ENCODE results near the gene MINK1. TPM values are rescaled to one million over a fixed set of nuclear protein-coding genes. Genes with fewer than 3 reads are reported as not detected.

Gene MINK1
- total RNA-seq, 2 donors from 2014 or later, result 74.4 to 82.7 TPM

DNA sequence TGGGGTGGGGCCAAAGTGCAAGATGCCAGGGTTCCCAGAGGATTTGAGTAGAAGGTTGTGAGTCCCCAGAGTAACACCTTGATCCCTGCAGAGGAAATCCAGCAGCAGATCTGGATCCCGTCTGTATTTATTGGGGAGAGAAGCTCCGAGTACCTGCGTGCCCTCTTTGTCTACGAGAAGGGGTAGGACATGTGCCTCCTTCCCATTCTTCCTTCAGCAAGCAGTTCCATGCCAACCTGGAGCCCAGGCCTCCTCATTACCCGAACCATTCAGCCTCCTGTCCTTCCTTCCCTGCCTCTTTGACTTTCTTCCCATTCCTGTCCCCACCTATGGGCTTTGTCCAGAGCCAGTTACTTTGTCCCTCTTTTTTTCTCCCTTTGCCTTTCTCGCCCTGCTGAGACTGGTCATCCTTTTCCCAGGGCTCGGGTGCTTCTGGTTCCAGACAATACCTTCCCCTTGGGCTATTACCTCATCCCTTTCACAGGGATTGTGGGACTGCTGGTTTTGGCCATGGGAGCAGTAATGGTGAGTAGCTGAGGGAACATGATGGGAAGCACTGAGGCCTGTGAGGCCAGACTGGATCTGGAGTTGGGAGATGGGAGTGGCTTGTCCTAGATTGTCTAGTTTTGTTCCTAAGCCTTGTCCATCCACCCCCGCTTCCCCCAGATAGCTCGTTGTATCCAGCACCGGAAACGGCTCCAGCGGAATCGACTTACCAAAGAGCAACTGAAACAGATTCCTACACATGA is 109.8 kb downstream of the MINK1 start:
- no peaks in the 10 kb centered on the region for H3K9me3 Mint-ChIP-seq
- no peak for ATAC-seq (replicated peaks in 1 of 2)
- peaks cover 41 to 59% of the 10 kb centered on the region in 2 donors for H3K36me3 Mint-ChIP-seq (ENCODE audit: insufficient read depth in 2 of 2)
- H3K4me1 Mint-ChIP-seq (ENCODE audit: low read depth), result peaks cover 73% of the 10 kb centered on the region
- DNase-seq, result no peak
- peak overlapping the region; percentile 93 to 98 for H3K4me3 Mint-ChIP-seq
- peak overlapping the region; percentile 26 for H3K27ac Mint-ChIP-seq
- H3K27me3 Mint-ChIP-seq (ENCODE audit: low read depth), result no peaks in the 10 kb centered on the region

GRCh38 chr17:4944163-4944553 is 111.0 kb downstream of the MINK1 start:
- Mint-ChIP-seq H3K36me3 (ENCODE audit: insufficient read depth in 2 of 2) (peaks cover 39 to 59% of the 10 kb centered on the region in 2 donors), H3K9me3 (no peaks in the 10 kb centered on the region), H3K4me1 (ENCODE audit: low read depth) (peaks cover 62% of the 10 kb centered on the region), H3K27ac (peak overlapping the region; percentile 94), H3K27me3 (ENCODE audit: low read depth) (no peaks in the 10 kb centered on the region), H3K4me3 (peak overlapping the region; percentile 93 to 98)
- ATAC-seq (replicated peaks in 1 of 2), result peak; percentile 12
- peak; percentile 66 to 73 for DNase-seq

GRCh38 chr17:4944554-4945175 is 111.5 kb downstream of the MINK1 start:
- no peak for ATAC-seq (replicated peaks in 1 of 2)

DNA sequence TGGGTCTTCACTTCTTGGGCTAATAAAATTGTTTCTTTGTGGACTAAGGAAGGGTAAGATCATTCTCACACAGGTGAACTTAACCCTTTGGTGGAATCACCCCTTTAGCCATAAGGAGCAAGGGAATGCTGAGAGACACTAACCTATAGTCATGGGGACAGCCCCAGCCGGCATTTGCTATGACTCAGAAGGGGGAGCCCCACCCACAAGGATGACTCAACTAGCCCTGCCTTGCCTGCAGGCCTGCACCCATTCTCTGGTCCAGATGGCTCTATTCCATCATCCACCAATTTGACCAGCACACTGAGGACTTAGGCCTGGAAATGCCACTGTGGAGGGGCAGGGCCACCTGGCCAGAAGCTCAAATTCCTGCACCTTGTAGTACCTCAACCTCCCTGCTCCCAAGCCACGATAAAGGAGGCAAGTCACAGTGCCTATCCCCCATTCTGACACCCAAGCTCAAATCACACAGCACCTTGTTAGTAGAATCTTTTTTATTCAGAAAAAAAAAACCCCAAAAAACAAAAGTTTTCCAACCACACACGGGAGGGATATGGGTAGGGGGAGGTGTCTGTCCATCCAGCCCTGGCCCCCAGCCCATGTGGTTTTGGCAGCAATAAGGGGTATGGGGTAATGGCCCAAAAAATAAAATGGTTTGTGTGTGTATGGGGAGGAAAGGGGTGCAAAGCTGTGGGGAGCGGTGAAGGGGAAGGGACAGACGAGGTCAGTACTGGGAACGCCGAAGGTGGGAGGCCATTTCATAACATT is 112.2 kb downstream of the MINK1 start:
- Mint-ChIP-seq H3K4me1 (ENCODE audit: low read depth) (peaks cover 63% of the 10 kb centered on the region), H3K27me3 (ENCODE audit: low read depth) (no peaks in the 10 kb centered on the region), H3K27ac (peak overlapping the region; percentile 94), H3K4me3 (peak overlapping the region; percentile 93 to 98), H3K36me3 (ENCODE audit: insufficient read depth in 2 of 2) (peaks cover 37 to 55% of the 10 kb centered on the region in 2 donors), H3K9me3 (no peaks in the 10 kb centered on the region)
- peak; percentile 44 to 54 for ATAC-seq (replicated peaks in 1 of 2)
- peak; percentile 90 to 93 for DNase-seq

More at GRCh38 chr17:4944554-4945175, 111.5 kb downstream of the MINK1 start:
- H3K27me3 Mint-ChIP-seq (ENCODE audit: low read depth), result no peaks in the 10 kb centered on the region
- no peaks in the 10 kb centered on the region for H3K9me3 Mint-ChIP-seq
- peak overlapping the region; percentile 93 to 98 for H3K4me3 Mint-ChIP-seq
- peaks cover 61% of the 10 kb centered on the region for H3K4me1 Mint-ChIP-seq (ENCODE audit: low read depth)
- peak overlapping the region; percentile 94 for H3K27ac Mint-ChIP-seq
- peak; percentile 35 to 48 for DNase-seq
- H3K36me3 Mint-ChIP-seq (ENCODE audit: insufficient read depth in 2 of 2), result peaks cover 39 to 59% of the 10 kb centered on the region in 2 donors

GRCh38 chr17:4945944-4946280 is 112.8 kb downstream of the MINK1 start:
- H3K27me3 Mint-ChIP-seq (ENCODE audit: low read depth), result no peaks in the 10 kb centered on the region
- H3K9me3 Mint-ChIP-seq, result no peaks in the 10 kb centered on the region
- ATAC-seq (replicated peaks in 1 of 2), result no peak
- H3K4me3 Mint-ChIP-seq, result peak overlapping the region; percentile 93 to 98
- H3K27ac Mint-ChIP-seq, result peak overlapping the region; percentile 95
- H3K36me3 Mint-ChIP-seq (ENCODE audit: insufficient read depth in 2 of 2), result peaks cover 35 to 51% of the 10 kb centered on the region in 2 donors
- H3K4me1 Mint-ChIP-seq (ENCODE audit: low read depth), result peaks cover 68% of the 10 kb centered on the region
- no peak for DNase-seq

- Mint-ChIP-seq H3K4me3 (peak overlapping the region; percentile 93 to 98), H3K27ac (peak overlapping the region; percentile 95), H3K4me1 (ENCODE audit: low read depth) (peaks cover 68% of the 10 kb centered on the region), H3K9me3 (no peaks in the 10 kb centered on the region), H3K36me3 (ENCODE audit: insufficient read depth in 2 of 2) (peaks cover 32 to 46% of the 10 kb centered on the region in 2 donors), H3K27me3 (ENCODE audit: low read depth) (no peaks in the 10 kb centered on the region)
- ATAC-seq (replicated peaks in 1 of 2), result no peak
- no peak for DNase-seq
Measured at GRCh38 chr17:4946312-4946976, 113.3 kb downstream of the MINK1 start.

GRCh38 chr17:4947010-4947410 is 113.9 kb downstream of the MINK1 start:
- Mint-ChIP-seq H3K4me3 (peak overlapping the region; percentile 93 to 98), H3K36me3 (ENCODE audit: insufficient read depth in 2 of 2) (peaks cover 29 to 40% of the 10 kb centered on the region in 2 donors), H3K27ac (peak overlapping the region; percentile 95), H3K4me1 (ENCODE audit: low read depth) (peaks cover 67% of the 10 kb centered on the region), H3K27me3 (ENCODE audit: low read depth) (no peaks in the 10 kb centered on the region), H3K9me3 (no peaks in the 10 kb centered on the region)
- DNase-seq (peak in 1 of 2 donors; percentile 32), ATAC-seq (replicated peaks in 1 of 2) (no peak)

Other genes with a start within 250 kb of the MINK1 start
- gene SMTNL2, start 248.8 kb upstream of the MINK1 start, total RNA-seq, result not detected
- gene ALOX15, start 191.7 kb upstream of the MINK1 start, total RNA-seq, result under 1 TPM in 1 of 2 donors, not detected in 1; 0.26 TPM
- 100 to 1,000 TPM in 1 of 2 donors, 10 to 100 TPM in 1; 93.8 to 113 TPM for gene PELP1, start 129.2 kb upstream of the MINK1 start, total RNA-seq
- gene ARRB2, start 122.7 kb upstream of the MINK1 start, total RNA-seq, result 100 to 1,000 TPM; 216 to 258 TPM
- 10 to 100 TPM in 1 of 2 donors, 1 to 10 TPM in 1; 9.9 to 14.0 TPM for gene MED11, start 101.9 kb upstream of the MINK1 start, total RNA-seq
- under 1 TPM in 1 of 2 donors, not detected in 1; 0.17 TPM for gene ZMYND15, start 93.5 kb upstream of the MINK1 start, total RNA-seq
- 1 to 10 TPM; 2.2 to 4.3 TPM for gene CXCL16, start 93.4 kb upstream of the MINK1 start, total RNA-seq
- not detected for gene TM4SF5, start 61.5 kb upstream of the MINK1 start, total RNA-seq
- gene VMO1, start 47.0 kb upstream of the MINK1 start, total RNA-seq, result 1 to 10 TPM in 1 of 2 donors, under 1 TPM in 1; 0.46 to 1.1 TPM
- not detected for gene GLTPD2, start 44.4 kb upstream of the MINK1 start, total RNA-seq
- 10 to 100 TPM; 56.3 to 68.7 TPM for gene PSMB6, start 37.2 kb upstream of the MINK1 start, total RNA-seq
- gene PLD2, start 26.2 kb upstream of the MINK1 start, total RNA-seq, result 10 to 100 TPM; 27.5 to 50.9 TPM
- 1 to 10 TPM; 3.4 to 4.7 TPM for gene C17orf107, start 66.2 kb downstream of the MINK1 start, total RNA-seq
- gene CHRNE, start 69.8 kb downstream of the MINK1 start, total RNA-seq, result under 1 TPM; 0.60 to 0.89 TPM
- under 1 TPM in 1 of 2 donors, not detected in 1; 0.26 TPM for gene GP1BA, start 98.9 kb downstream of the MINK1 start, total RNA-seq
- 10 to 100 TPM; 40.4 to 43.8 TPM for gene SLC25A11, start 106.7 kb downstream of the MINK1 start, total RNA-seq
- 100 to 1,000 TPM; 176 to 201 TPM for gene RNF167, start 106.9 kb downstream of the MINK1 start, total RNA-seq
- gene PFN1, start 115.2 kb downstream of the MINK1 start, total RNA-seq, result 1,000 to 10,000 TPM; 1,225 to 1,232 TPM
- gene ENO3, start 117.8 kb downstream of the MINK1 start, total RNA-seq, result 100 to 1,000 TPM in 1 of 2 donors, 10 to 100 TPM in 1; 90.0 to 102 TPM
- gene SPAG7, start 134.5 kb downstream of the MINK1 start, total RNA-seq, result 100 to 1,000 TPM; 140 to 158 TPM
- gene CAMTA2, start 154.3 kb downstream of the MINK1 start, total RNA-seq, result 100 to 1,000 TPM; 206 to 207 TPM
- under 1 TPM in 1 of 2 donors, not detected in 1; 0.60 TPM for gene INCA1, start 164.2 kb downstream of the MINK1 start, total RNA-seq
- gene KIF1C, start 164.6 kb downstream of the MINK1 start, total RNA-seq, result 10 to 100 TPM; 38.3 to 41.3 TPM
- under 1 TPM; 0.23 to 0.46 TPM for gene SLC52A1, start 202.1 kb downstream of the MINK1 start, total RNA-seq
- 1 to 10 TPM; 3.1 to 3.6 TPM for gene ZFP3, start 245.1 kb downstream of the MINK1 start, total RNA-seq

Measured in activated T-cell treated with anti-CD3 and anti-CD28 coated beads, Interleukin-2, amount 50 U/mL, for 72 hours (primary cell).